HCT116 (cell line): ENCODE measurements around the gene CFAP54. TPM values are rescaled to one million over a fixed set of nuclear protein-coding genes. Genes with fewer than 3 reads are reported as not detected.

Experiments used
- ATAC-seq: fragments of 200-7000 bp; cut with Tn5 transposase; 2 replicates; pipeline ENCODE4 v1.9.1; 2020; ENCODE audit warnings: mild to moderate bottlenecking, moderate library complexity
- BruUV-seq: library from RNA; stranded (reverse); fragments of 400-500 nt; replicated peaks from 2 replicates; lab custom pipeline; 2021; lab: Mats Ljungman, UMichigan
- CTCF ChIA-PET: fragments of 300-600 bp; sonication (Branson Sonifier 250); formaldehyde crosslinking; loops from one replicate; lab custom pipeline; 2021; ENCODE audit warnings: antibody characterized with exemption; lab: Charles Lee
- POLR2A ChIA-PET: fragments of 300-600, 350-600 bp; sonication (Branson Sonifier 250); formaldehyde crosslinking; loops from one replicate; lab custom pipeline; 2021; ENCODE audit warnings: antibody characterized with exemption; lab: Charles Lee
- RAD21 ChIA-PET, 2 experiments: fragments of 300-600 bp; sonication (Branson Sonifier 250); formaldehyde crosslinking; loops; one replicate each; lab custom pipeline; 2023; ENCODE audit warnings: low total read pairs in 2 of 2; ENCODE audit not compliant: uncharacterized antibody in 2 of 2, unreplicated experiment in 2 of 2, low non-redundant PET in 1 of 2; lab: Charles Lee
- DNase-seq: peaks from one replicate; pipeline ENCODE4 v3.0.0-alpha.2; 2010; ENCODE audit warnings: low read depth, low spot score
- H2AFZ ChIP-seq: fragments of 200-600 bp; shearing (Covaris generic), sonication (generic); 2 replicates; pipeline ENCODE4 v1.6.1; 2017; ENCODE audit warnings: low read depth, mixed run types, mixed read lengths, antibody characterized with exemption, low read length; ENCODE audit not compliant: poor library complexity, severe bottlenecking
- H3K27ac ChIP-seq: 2 replicates; pipeline ENCODE4 v1.5.1; 2012; ENCODE audit warnings: low read depth, low read length
- H3K27me3 ChIP-seq: fragments of 200-600 bp; sonication (generic); 2 replicates; pipeline ENCODE4 v1.6.1; 2016; ENCODE audit warnings: mixed run types, low read length, mixed read lengths; ENCODE audit not compliant: insufficient read depth
- H3K36me3 ChIP-seq, 2 experiments: fragments of 200-500 bp in 1 of 2; fragments of 200-600 bp in 1 of 2; sonication (Bioruptor generic) in 1 of 2; sonication (generic) in 1 of 2; 2 replicates each; pipeline versions ENCODE4 v1.5.1 to v1.6.1; 2014 to 2016; ENCODE audit warnings: low read length in 2 of 2, inconsistent platforms in 1 of 2, mixed read lengths in 1 of 2, mixed run types in 1 of 2; ENCODE audit not compliant: insufficient read depth in 2 of 2, control insufficient read depth in 1 of 2
- H3K4me1 ChIP-seq, 2 experiments: fragments of 200-600 bp in 1 of 2; sonication (generic) in 1 of 2; 2 replicates each; pipeline versions ENCODE4 v1.5.1 to v1.6.1; 2012 to 2017; ENCODE audit warnings: low read length in 2 of 2, inconsistent platforms in 1 of 2, mild to moderate bottlenecking in 1 of 2, mixed read lengths in 1 of 2, mixed run types in 1 of 2, moderate library complexity in 1 of 2; ENCODE audit not compliant: insufficient read depth in 2 of 2, control insufficient read depth in 1 of 2
- H3K4me2 ChIP-seq: fragments of 200-600 bp; sonication (generic); 2 replicates; pipeline ENCODE4 v1.6.1; 2017; ENCODE audit warnings: mixed run types, low read length, mixed read lengths
- H3K4me3 ChIP-seq, 2 experiments: fragments of 200-600 bp in 1 of 2; sonication (generic) in 1 of 2; replicated peaks in 1 of 2; 2 replicates each; pipeline ENCODE4 v1.5.1; 2011 to 2016; ENCODE audit warnings: low read length in 2 of 2, control low read depth in 1 of 2, low read depth in 1 of 2, mild to moderate bottlenecking in 1 of 2, mixed read lengths in 1 of 2, mixed run types in 1 of 2
- H3K79me2 ChIP-seq: fragments of 200-600 bp; sonication (generic); 2 replicates; pipeline ENCODE4 v1.6.1; 2017; ENCODE audit warnings: mild to moderate bottlenecking, mixed run types, low read length, moderate library complexity, mixed read lengths; ENCODE audit not compliant: insufficient read depth
- H3K9ac ChIP-seq: fragments of 200-600 bp; sonication (generic); 2 replicates; pipeline ENCODE4 v1.6.1; 2016; ENCODE audit warnings: low read length, mixed read lengths
- H3K9me2 ChIP-seq: fragments of 200-600 bp; sonication (generic), shearing (Covaris generic); 2 replicates; pipeline ENCODE4 v1.6.1; 2017; ENCODE audit warnings: mixed run types, mild to moderate bottlenecking, moderate library complexity; ENCODE audit not compliant: insufficient read depth
- H3K9me3 ChIP-seq, 2 experiments: fragments of 200-500 bp in 1 of 2; fragments of 200-600 bp in 1 of 2; sonication (Bioruptor generic) in 1 of 2; sonication (generic) in 1 of 2; 2 replicates each; pipeline ENCODE4 v1.6.1; 2014 to 2017; ENCODE audit warnings: low read length in 2 of 2, mixed read lengths in 2 of 2, inconsistent platforms in 1 of 2, low read depth in 1 of 2, mild to moderate bottlenecking in 1 of 2, mixed run types in 1 of 2, moderate library complexity in 1 of 2; ENCODE audit not compliant: control insufficient read depth in 1 of 2, insufficient read depth in 1 of 2
- H4K20me1 ChIP-seq: fragments of 200-600 bp; sonication (generic), shearing (Covaris generic); 2 replicates; pipeline ENCODE4 v1.6.1; 2017; ENCODE audit warnings: mixed run types, mild to moderate bottlenecking, moderate library complexity; ENCODE audit not compliant: insufficient read depth
- CBX3 ChIP-seq: IDR thresholded peaks from 2 replicates; pipeline ENCODE4 v1.6.1; 2012; ENCODE audit warnings: low read depth
- CEBPB ChIP-seq: IDR thresholded peaks from 2 replicates; pipeline ENCODE4 v1.6.1; 2012; ENCODE audit warnings: low read depth
- CTCF ChIP-seq, 3 experiments: fragments of 200-600 bp in 1 of 3; sonication (generic) in 1 of 3; IDR thresholded peaks in 2 of 3; conservative IDR thresholded peaks in 1 of 3; 2 replicates each; pipeline ENCODE4 v1.5.1; 2012 to 2017; ENCODE audit warnings: low read depth in 2 of 3, low read length in 2 of 3, antibody characterized with exemption in 1 of 3, borderline replicate concordance in 1 of 3, control low read depth in 1 of 3, mild to moderate bottlenecking in 1 of 3, mixed read lengths in 1 of 3, mixed run types in 1 of 3, moderate library complexity in 1 of 3; ENCODE audit not compliant: insufficient read depth in 1 of 3
- EGR1 ChIP-seq: IDR thresholded peaks from 2 replicates; pipeline ENCODE4 v1.6.1; 2012; ENCODE audit warnings: low read depth
- ELF1 ChIP-seq: IDR thresholded peaks from 2 replicates; pipeline ENCODE4 v1.6.1; 2012; ENCODE audit warnings: low read depth, borderline replicate concordance
- EZH2 ChIP-seq: fragments of 200-600 bp; sonication (generic); IDR thresholded peaks from 2 replicates; pipeline ENCODE4 v1.6.1; 2017; ENCODE audit warnings: antibody characterized with exemption, mixed run types
- EZH2phosphoT487 ChIP-seq: fragments of 200-600 bp; IDR thresholded peaks from 2 replicates; pipeline ENCODE4 v1.6.1; 2018; ENCODE audit warnings: antibody characterized with exemption, borderline replicate concordance
- FOSL1 ChIP-seq: IDR thresholded peaks from 2 replicates; pipeline ENCODE4 v1.6.1; 2012; ENCODE audit warnings: low read depth
- JUND ChIP-seq: IDR thresholded peaks from 2 replicates; pipeline ENCODE4 v1.6.1; 2012
- MAX ChIP-seq: IDR thresholded peaks from 2 replicates; pipeline ENCODE4 v1.6.1; 2012
- POLR2A ChIP-seq: IDR thresholded peaks from 2 replicates; pipeline ENCODE4 v1.7.0; 2011; ENCODE audit warnings: borderline replicate concordance; ENCODE audit not compliant: insufficient read depth, insufficient read length; ENCODE audit errors: extremely low read depth
- POLR2AphosphoS5 ChIP-seq: IDR thresholded peaks from 2 replicates; pipeline ENCODE4 v1.6.1; 2011; ENCODE audit warnings: mild to moderate bottlenecking, low read depth, low read length, moderate library complexity
- REST ChIP-seq: IDR thresholded peaks from 2 replicates; pipeline ENCODE4 v1.6.1; 2012; ENCODE audit warnings: low read depth
- SIN3A ChIP-seq: IDR thresholded peaks from 2 replicates; pipeline ENCODE4 v1.6.1; 2012; ENCODE audit warnings: low read depth
- SRF ChIP-seq: IDR thresholded peaks from 2 replicates; pipeline ENCODE4 v1.6.1; 2012; ENCODE audit warnings: low read depth
- TCF7L2 ChIP-seq: IDR thresholded peaks from 2 replicates; pipeline ENCODE4 v1.7.0; 2011; ENCODE audit warnings: borderline replicate concordance, inconsistent platforms; ENCODE audit not compliant: insufficient read depth, insufficient read length; ENCODE audit errors: extremely low read depth
- YY1 ChIP-seq: IDR thresholded peaks from 2 replicates; pipeline ENCODE4 v1.6.1; 2011; ENCODE audit warnings: low read length, low read depth, moderate library complexity, mild to moderate bottlenecking; ENCODE audit not compliant: insufficient replicate concordance; ENCODE audit errors: extremely low read depth
- ZBTB33 ChIP-seq: IDR thresholded peaks from 2 replicates; pipeline ENCODE4 v1.6.1; 2011; ENCODE audit warnings: mild to moderate bottlenecking, low read length, moderate library complexity; ENCODE audit not compliant: insufficient replicate concordance; ENCODE audit errors: extremely low read depth
- ZNF274 ChIP-seq: fragments of 200-500 bp; sonication (Bioruptor generic); IDR thresholded peaks from 2 replicates; pipeline ENCODE4 v1.6.1; 2014; ENCODE audit warnings: mild to moderate bottlenecking, low read depth, low read length, inconsistent platforms
- intact Hi-C: fragments of 100-400 bp; cut with micrococcal nuclease; formaldehyde crosslinking; loops from 2 replicates; pipeline ENCODE4 v1.10.0; 2022
- total RNA-seq: library from RNA; stranded (reverse); gene quantifications from one replicate; pipeline ENCODE4 v1.2.1, GENCODE V29; 2021; ENCODE audit not compliant: unreplicated experiment

CFAP54 gene
- total RNA-seq, 1 experiment from 2014 or later = 0.25 TPM

- TF ChIP-seq ZNF274 (no peak), CEBPB (no peak), EZH2phosphoT487 (no peak), CTCF (IDR thresholded peaks at IDR 0.05 in 2 of 3, conservative IDR thresholded peaks at IDR 0.05 in 1 of 3; ENCODE audit: borderline replicate concordance in 1 of 3, insufficient read depth in 1 of 3, low read depth in 2 of 3, low read length in 2 of 3) (no peak), ZBTB33 (no peak), TCF7L2 (no peak), YY1 (no peak), SIN3A (no peak), REST (no peak), JUND (no peak), FOSL1 (no peak), EZH2 (no peak), ELF1 (no peak), SRF (no peak), MAX (no peak), POLR2A (no peak), POLR2AphosphoS5 (no peak), EGR1 (no peak), CBX3 (no peak)
- intact Hi-C loops = no loop called here
- H3K36me3 ChIP-seq = no peaks in the 10 kb centered on the region
- ATAC-seq (no peak), DNase-seq (no peak)
- H2AFZ ChIP-seq = no peak overlapping the region
- H3K4me2 ChIP-seq = no peak overlapping the region
- H3K79me2 ChIP-seq = no peaks in the 10 kb centered on the region
- H3K27ac ChIP-seq = no peak overlapping the region
- H3K27me3 ChIP-seq = peaks cover 30% of the 10 kb centered on the region
- no peak overlapping the region for H3K9ac ChIP-seq
- no peaks in the 10 kb centered on the region for H4K20me1 ChIP-seq
- BruUV-seq = no TSS peak
- POLR2A ChIA-PET = no interaction called here
- no peaks in the 10 kb centered on the region for H3K4me1 ChIP-seq
- H3K9me3 ChIP-seq = no peaks in the 10 kb centered on the region
- H3K4me3 ChIP-seq = no peak overlapping the region
- RAD21 ChIA-PET = no interaction called here
- H3K9me2 ChIP-seq = no peaks in the 10 kb centered on the region
- CTCF ChIA-PET = no interaction called here
Measured at GRCh38 chr12:96872961-96873360, 383.6 kb downstream of the CFAP54 start.
